ENCODE data around the gene ARFGEF3. TPM values are rescaled to one million over a fixed set of nuclear protein-coding genes. Genes with fewer than 3 reads are reported as not detected.

ARFGEF3 gene
- total RNA-seq, 1 experiment from 2014 or later, result 20.1 TPM

- DNase-seq (ENCODE audit: low spot score) (no peak), ATAC-seq (peak; percentile 34)
- Mint-ChIP-seq H3K4me3 (no peak overlapping the region), H3K4me1 (peaks cover 35% of the 10 kb centered on the region), H3K36me3 (no peaks in the 10 kb centered on the region), H3K9me3 (no peaks in the 10 kb centered on the region), H3K27ac (peak overlapping the region; percentile 59; the same call in 1 of the 2 replicates), H3K27me3 (ENCODE audit: low read depth) (no peaks in the 10 kb centered on the region)
- TF ChIP-seq USF1 (CRISPR knock-in tag; IDR thresholded peaks at IDR 0.05) (no peak), GRHL2 (CRISPR knock-in tag; IDR thresholded peaks at IDR 0.05; ENCODE audit: insufficient replicate concordance, severe bottlenecking) (no peak), ZMAT4 (CRISPR knock-in tag; IDR thresholded peaks at IDR 0.05) (no peak), ZSCAN18 (CRISPR knock-in tag; IDR thresholded peaks at IDR 0.05) (no peak)
- ChIA-PET POLR2A (no interaction called here), CTCF (interaction anchor here (1.2 to 1.7 kb wide), 3 partner anchors 15 to 49 kb away, joined by 3 to 5 read pairs (median 4); partner anchors contain the start of gene HEBP2)
Observed at GRCh38 chr6:138387577-138388368, 226.0 kb downstream of the ARFGEF3 start.

GRCh38 chr6:138389551-138389950, 227.8 kb downstream of the ARFGEF3 start:
- H3K4me1 Mint-ChIP-seq, result peaks cover 26% of the 10 kb centered on the region
- no peak for DNase-seq (ENCODE audit: low spot score)
- ATAC-seq, result no peak
- H3K27ac Mint-ChIP-seq, result no peak overlapping the region
- POLR2A ChIA-PET, result no interaction called here
- no peaks in the 10 kb centered on the region for H3K9me3 Mint-ChIP-seq
- no peaks in the 10 kb centered on the region for H3K27me3 Mint-ChIP-seq (ENCODE audit: low read depth)
- CTCF ChIA-PET, result interaction anchor here (1.7 kb wide), 1 partner anchor 13 kb away, joined by 5 read pairs; no protein-coding TSS in a partner anchor
- H3K4me3 Mint-ChIP-seq, result no peak overlapping the region
- no peaks in the 10 kb centered on the region for H3K36me3 Mint-ChIP-seq
- TF ChIP-seq ZNF532 (CRISPR knock-in tag; IDR thresholded peaks at IDR 0.05; ENCODE audit: borderline replicate concordance) (no peak), OVOL2 (CRISPR knock-in tag; IDR thresholded peaks at IDR 0.05; ENCODE audit: borderline replicate concordance) (no peak), GRHL2 (CRISPR knock-in tag; IDR thresholded peaks at IDR 0.05; ENCODE audit: insufficient replicate concordance, severe bottlenecking) (no peak), ATF1 (CRISPR knock-in tag; IDR thresholded peaks at IDR 0.05) (no peak), ZNF423 (CRISPR knock-in tag; IDR thresholded peaks at IDR 0.05) (no peak), AR (CRISPR knock-in tag; IDR thresholded peaks at IDR 0.05) (no peak), FOXJ3 (CRISPR knock-in tag; IDR thresholded peaks at IDR 0.05; ENCODE audit: borderline replicate concordance) (no peak), ZNF121 (CRISPR knock-in tag; IDR thresholded peaks at IDR 0.05) (no peak), E2F4 (CRISPR knock-in tag; IDR thresholded peaks at IDR 0.05; ENCODE audit: borderline replicate concordance, low read depth) (no peak), ZNF416 (CRISPR knock-in tag; IDR thresholded peaks at IDR 0.05) (no peak), TEAD1 (CRISPR knock-in tag; IDR thresholded peaks at IDR 0.05) (no peak), ATF6 (CRISPR knock-in tag; IDR thresholded peaks at IDR 0.05) (no peak), ELF4 (CRISPR knock-in tag; IDR thresholded peaks at IDR 0.05; ENCODE audit: low read depth) (no peak), USF2 (CRISPR knock-in tag; IDR thresholded peaks at IDR 0.05) (no peak), CREM (CRISPR knock-in tag; IDR thresholded peaks at IDR 0.05) (no peak), JUN (CRISPR knock-in tag; IDR thresholded peaks at IDR 0.05) (no peak)
